PFSK-1 (cell line): Measurements from ENCODE around the gene PRSS50.

Experiments
- FOXP2 ChIP-seq: optimal IDR thresholded peaks from 2 replicates; pipeline ENCODE3; 2011; ENCODE audit warnings: borderline replicate concordance, control low read depth, inconsistent platforms; ENCODE audit not compliant: insufficient read depth; ENCODE audit errors: extremely low read length, extremely low read depth
- POLR2AphosphoS5 ChIP-seq: IDR thresholded peaks from 2 replicates; pipeline ENCODE4 v1.6.1; 2012; ENCODE audit warnings: low read depth, mild to moderate bottlenecking, control low read depth, low read length, moderate library complexity
- REST ChIP-seq, 2 experiments: IDR thresholded peaks; 2 replicates each; pipeline versions ENCODE4 v1.6.1 to v1.8.0; 2011 to 2012; ENCODE audit warnings: low read depth in 2 of 2, low read length in 2 of 2, control low read depth in 1 of 2, inconsistent platforms in 1 of 2, mild to moderate bottlenecking in 1 of 2, moderate library complexity in 1 of 2; ENCODE audit not compliant: insufficient read depth in 1 of 2
- SIN3A ChIP-seq: IDR thresholded peaks from 2 replicates; pipeline ENCODE4 v1.6.1; 2012; ENCODE audit warnings: mild to moderate bottlenecking, low read length, moderate library complexity, borderline replicate concordance; ENCODE audit not compliant: insufficient read depth
- TAF1 ChIP-seq: IDR thresholded peaks from 2 replicates; pipeline ENCODE4 v1.6.1; 2012; ENCODE audit warnings: low read length, control low read depth, borderline replicate concordance; ENCODE audit not compliant: insufficient read depth

The PRSS50 gene

GRCh38 chr3:46746711-46747110 lies 29.0 kb upstream of the PRSS50 start:
- TF ChIP-seq SIN3A (no peak), POLR2AphosphoS5 (no peak), FOXP2 (no peak), REST (IDR thresholded peaks at IDR 0.05; ENCODE audit: insufficient read depth in 1 of 2, low read depth in 2 of 2, low read length in 2 of 2) (no peak), TAF1 (no peak)

- TF ChIP-seq REST (IDR thresholded peaks at IDR 0.05; ENCODE audit: insufficient read depth in 1 of 2, low read depth in 2 of 2, low read length in 2 of 2): peak in 1 of 2 experiments; percentile 78; a peak in 2 of 4 replicates
- TF ChIP-seq FOXP2: no peak
Measured at GRCh38 chr3:46742992-46743585, 25.4 kb upstream of the PRSS50 start.

GRCh38 chr3:46737329-46737731 lies 19.7 kb upstream of the PRSS50 start:
- TF ChIP-seq POLR2AphosphoS5: no peak
- no peak for TF ChIP-seq FOXP2
- TF ChIP-seq TAF1: no peak

- TF ChIP-seq TAF1 (no peak), REST (IDR thresholded peaks at IDR 0.05; ENCODE audit: insufficient read depth in 1 of 2, low read depth in 2 of 2, low read length in 2 of 2) (no peak), FOXP2 (no peak), POLR2AphosphoS5 (no peak), SIN3A (no peak)
Measured at GRCh38 chr3:46736006-46736872, 18.6 kb upstream of the PRSS50 start.

GRCh38 chr3:46734773-46735172 lies 17.1 kb upstream of the PRSS50 start:
- TF ChIP-seq REST (IDR thresholded peaks at IDR 0.05; ENCODE audit: insufficient read depth in 1 of 2, low read depth in 2 of 2, low read length in 2 of 2) (no peak), TAF1 (no peak), POLR2AphosphoS5 (no peak), SIN3A (no peak), FOXP2 (no peak)
